Brain pericyte (primary cell): ENCODE measurements around the gene CCKAR.
A peak's percentile ranks its signal among the peaks of the same experiment; 100 is the strongest.

Source experiments
- DNase-seq: peaks from one replicate; pipeline ENCODE4 v3.0.0-alpha.2; 2012; ENCODE audit warnings: low read depth, low spot score

CCKAR gene

DNA sequence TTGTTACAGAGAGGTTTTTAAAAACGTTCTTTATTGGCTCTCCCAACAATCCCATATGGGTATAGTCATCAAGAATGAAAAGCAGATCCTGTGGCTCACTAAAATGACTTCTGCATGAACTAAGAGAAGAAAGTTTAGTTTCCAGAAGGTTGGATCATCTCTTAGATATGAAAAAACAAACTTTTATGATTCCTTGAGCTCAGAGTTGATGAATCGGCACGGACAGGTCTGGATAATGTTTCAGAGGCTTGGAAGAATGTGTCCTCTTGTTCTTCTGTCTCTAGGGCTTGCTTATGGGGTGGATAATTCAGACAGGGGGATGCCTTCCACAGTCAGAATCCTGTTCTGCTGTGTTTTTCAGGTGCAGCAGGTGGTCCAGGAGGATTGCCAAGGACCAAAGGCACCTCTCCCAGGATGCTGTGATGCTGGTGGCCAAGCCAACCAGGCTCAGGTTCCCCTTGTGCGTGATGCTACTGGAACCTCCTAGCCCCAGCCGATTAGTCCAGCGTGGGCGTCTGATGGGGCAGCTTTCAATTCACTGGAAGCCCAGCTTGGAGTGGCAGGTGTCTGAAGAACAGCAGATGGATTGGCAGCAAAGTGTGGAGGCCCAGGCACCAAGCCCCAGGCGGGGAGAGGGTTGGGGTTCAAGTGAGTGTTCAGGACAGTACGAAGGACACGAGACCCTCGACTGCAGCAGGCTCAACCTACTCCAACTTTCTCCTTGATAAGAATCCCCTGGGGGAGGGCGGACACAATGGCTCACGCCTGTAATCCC is 30.3 kb downstream of the CCKAR start:
- DNase-seq, result no peak

GRCh38 chr4:26459054-26459755 is 31.1 kb downstream of the CCKAR start:
- no peak for DNase-seq

- peak; percentile 39 for DNase-seq
These were observed 32.1 kb downstream of the CCKAR start for GRCh38 chr4:26458157-26458561.

DNA sequence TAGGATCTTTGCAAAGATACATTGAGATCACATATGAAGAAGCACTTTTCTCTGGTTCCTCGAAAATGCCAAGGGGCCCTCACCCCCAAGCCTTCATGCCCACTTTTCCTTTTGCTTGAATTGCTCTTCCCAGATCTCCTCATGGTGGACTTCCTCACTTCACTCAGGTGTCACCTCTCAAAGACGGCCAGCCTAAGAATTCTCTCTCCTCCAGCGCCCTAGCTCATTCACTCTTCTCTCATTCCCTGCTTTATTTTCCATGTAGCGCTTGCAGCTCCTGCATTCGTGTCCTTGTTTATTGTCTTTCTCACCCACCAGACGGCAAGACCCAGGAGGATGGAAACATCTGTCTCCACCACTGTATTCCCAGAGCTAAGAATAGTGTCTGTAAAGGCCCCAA is 32.9 kb downstream of the CCKAR start:
- no peak for DNase-seq

- no peak for DNase-seq
These were observed 34.7 kb downstream of the CCKAR start for GRCh38 chr4:26455571-26455970.

GRCh38 chr4:26454961-26455360 is 35.3 kb downstream of the CCKAR start:
- DNase-seq, result no peak

GRCh38 chr4:26452565-26453531 is 37.4 kb downstream of the CCKAR start:
- no peak for DNase-seq

- DNase-seq, result no peak
These were observed 38.7 kb downstream of the CCKAR start for GRCh38 chr4:26451597-26451996.

DNA sequence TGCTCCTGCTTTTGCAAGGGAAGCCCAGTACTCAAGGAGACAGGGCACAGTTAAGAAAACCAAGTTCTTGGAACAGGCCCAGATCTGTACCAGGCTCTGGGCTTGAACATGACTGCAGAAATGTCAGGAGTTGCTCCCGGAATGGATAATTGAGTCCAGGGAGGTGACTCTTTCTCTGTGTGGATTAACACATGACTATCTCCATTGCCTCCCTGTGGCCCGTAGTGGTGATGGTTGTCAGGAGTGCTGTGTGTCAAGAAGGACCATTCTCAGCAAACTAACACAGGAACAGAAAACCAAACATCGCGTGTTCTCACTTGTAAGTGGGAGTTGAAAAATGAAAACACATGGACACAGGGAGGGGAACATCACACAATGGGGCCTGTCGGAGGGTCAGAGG is 39.9 kb downstream of the CCKAR start:
- no peak for DNase-seq

- no peak for DNase-seq
These were observed 42.9 kb downstream of the CCKAR start for GRCh38 chr4:26447378-26447777.

- no peak for DNase-seq
These were observed 48.5 kb downstream of the CCKAR start for GRCh38 chr4:26441771-26442170.

- no peak for DNase-seq
These were observed 49.2 kb downstream of the CCKAR start for GRCh38 chr4:26441102-26441501.

GRCh38 chr4:26434030-26434639 is 56.1 kb downstream of the CCKAR start:
- DNase-seq, result no peak

GRCh38 chr4:26433556-26433955 is 56.7 kb downstream of the CCKAR start:
- no peak for DNase-seq

DNA sequence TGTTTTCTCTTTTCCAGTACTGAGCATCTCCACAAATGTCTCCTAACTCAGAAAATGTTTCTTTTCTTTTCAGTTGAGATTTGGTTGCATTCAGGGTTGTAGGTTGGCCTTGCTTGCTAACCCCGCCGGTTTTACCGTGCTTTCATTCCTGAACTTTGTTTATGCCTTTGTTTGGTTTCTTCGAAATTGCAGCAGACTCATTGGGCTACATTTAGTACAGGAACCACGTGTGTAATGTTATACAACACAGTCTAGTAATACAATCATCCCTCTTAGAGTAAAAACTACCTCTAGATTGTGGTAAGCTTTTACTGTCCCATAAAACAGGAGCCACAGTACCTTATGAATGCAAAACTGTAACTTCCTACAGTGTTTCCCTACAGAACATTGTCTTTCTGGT is 57.9 kb downstream of the CCKAR start:
- no peak for DNase-seq

- DNase-seq, result no peak
These were observed 58.7 kb downstream of the CCKAR start for GRCh38 chr4:26431461-26432180.
